ENCODE data around the gene APOL6. TPM values are rescaled to one million over a fixed set of nuclear protein-coding genes. Genes with fewer than 3 reads are reported as not detected.

The APOL6 gene
- total RNA-seq, 4 donors from 2014 or later = 3.1 to 8.3 (median 5.1) TPM

- 76% methylated on average over 5 of the region's 5 CpGs for WGBS
- peak in 1 of 2 donors; percentile 79 for DNase-seq (ENCODE audit: low spot score in 2 of 2)
- Histone ChIP-seq H3K9me3 (no peaks in the 10 kb centered on the region), H3K4me1 (peaks cover 17% of the 10 kb centered on the region), H3K27me3 (no peaks in the 10 kb centered on the region), H3K27ac (no peak overlapping the region), H3K36me3 (no peaks in the 10 kb centered on the region), H3K4me3 (no peak overlapping the region)
- TF ChIP-seq CTCF (IDR thresholded peaks at IDR 0.05) = peak in 1 of 2 donors; percentile 44
- no peak for TF ChIP-seq EP300 (IDR thresholded peaks at IDR 0.05)
Observed at GRCh38 chr22:35631597-35631996, 16.6 kb upstream of the APOL6 start.

- no peak overlapping the region for H3K4me3 ChIP-seq
- DNase-seq (ENCODE audit: low spot score in 2 of 2) = peak; percentile 30 to 49
- no peak for TF ChIP-seq POLR2AphosphoS5 (IDR thresholded peaks at IDR 0.05)
- no peak for TF ChIP-seq POLR2A (IDR thresholded peaks at IDR 0.05)
- no peak for TF ChIP-seq CTCF (IDR thresholded peaks at IDR 0.05)
- no peak for TF ChIP-seq EP300 (IDR thresholded peaks at IDR 0.05)
- no peak overlapping the region for H3K27ac ChIP-seq
- WGBS = 60% methylated on average over 3 of the region's 3 CpGs
- no peaks in the 10 kb centered on the region for H3K9me3 ChIP-seq
- H3K27me3 ChIP-seq = no peaks in the 10 kb centered on the region
- H3K4me1 ChIP-seq = peaks cover 16% of the 10 kb centered on the region
- no peaks in the 10 kb centered on the region for H3K36me3 ChIP-seq
Observed at GRCh38 chr22:35632935-35633334, 15.3 kb upstream of the APOL6 start.

- no peaks in the 10 kb centered on the region for H3K9me3 ChIP-seq
- no peak for TF ChIP-seq POLR2AphosphoS5 (IDR thresholded peaks at IDR 0.05)
- no peak for TF ChIP-seq CTCF (IDR thresholded peaks at IDR 0.05)
- TF ChIP-seq POLR2A (IDR thresholded peaks at IDR 0.05) = no peak
- no peak for TF ChIP-seq EP300 (IDR thresholded peaks at IDR 0.05)
- WGBS = 88% methylated on average over 18 of the region's 18 CpGs
- H3K4me3 ChIP-seq = no peak overlapping the region
- peaks cover 22% of the 10 kb centered on the region for H3K4me1 ChIP-seq
- DNase-seq (ENCODE audit: low spot score in 2 of 2) = no peak
- no peaks in the 10 kb centered on the region for H3K36me3 ChIP-seq
- H3K27me3 ChIP-seq = no peaks in the 10 kb centered on the region
- H3K27ac ChIP-seq = no peak overlapping the region
Observed at GRCh38 chr22:35633520-35633919, 14.7 kb upstream of the APOL6 start.

- Histone ChIP-seq H3K27ac (no peak overlapping the region), H3K4me1 (peaks cover 26% of the 10 kb centered on the region), H3K36me3 (no peaks in the 10 kb centered on the region), H3K27me3 (no peaks in the 10 kb centered on the region), H3K9me3 (no peaks in the 10 kb centered on the region), H3K4me3 (no peak overlapping the region)
- 80% methylated on average over 5 of the region's 5 CpGs for WGBS
- TF ChIP-seq POLR2A (IDR thresholded peaks at IDR 0.05) = no peak
- no peak for TF ChIP-seq EP300 (IDR thresholded peaks at IDR 0.05)
- no peak for TF ChIP-seq CTCF (IDR thresholded peaks at IDR 0.05)
- no peak for TF ChIP-seq POLR2AphosphoS5 (IDR thresholded peaks at IDR 0.05)
- no peak for DNase-seq (ENCODE audit: low spot score in 2 of 2)
Observed at GRCh38 chr22:35634015-35634414, 14.2 kb upstream of the APOL6 start.

- WGBS = 76% methylated on average over 3 of the region's 3 CpGs
Observed at GRCh38 chr22:35634943-35635540, 13.2 kb upstream of the APOL6 start.

More at GRCh38 chr22:35634943-35635540, 13.2 kb upstream of the APOL6 start:
- DNase-seq (ENCODE audit: low spot score in 2 of 2) = no peak
- Histone ChIP-seq H3K27ac (no peak overlapping the region), H3K36me3 (no peaks in the 10 kb centered on the region), H3K27me3 (no peaks in the 10 kb centered on the region), H3K4me1 (peaks cover 21% of the 10 kb centered on the region), H3K4me3 (no peak overlapping the region), H3K9me3 (no peaks in the 10 kb centered on the region)
- no peak for TF ChIP-seq POLR2A (IDR thresholded peaks at IDR 0.05)
- no peak for TF ChIP-seq CTCF (IDR thresholded peaks at IDR 0.05)
- TF ChIP-seq EP300 (IDR thresholded peaks at IDR 0.05) = no peak
- TF ChIP-seq POLR2AphosphoS5 (IDR thresholded peaks at IDR 0.05) = no peak

Measured in suprapubic skin (tissue), 4 donors.